Measurements from ENCODE around the gene LRRC27.

DNA sequence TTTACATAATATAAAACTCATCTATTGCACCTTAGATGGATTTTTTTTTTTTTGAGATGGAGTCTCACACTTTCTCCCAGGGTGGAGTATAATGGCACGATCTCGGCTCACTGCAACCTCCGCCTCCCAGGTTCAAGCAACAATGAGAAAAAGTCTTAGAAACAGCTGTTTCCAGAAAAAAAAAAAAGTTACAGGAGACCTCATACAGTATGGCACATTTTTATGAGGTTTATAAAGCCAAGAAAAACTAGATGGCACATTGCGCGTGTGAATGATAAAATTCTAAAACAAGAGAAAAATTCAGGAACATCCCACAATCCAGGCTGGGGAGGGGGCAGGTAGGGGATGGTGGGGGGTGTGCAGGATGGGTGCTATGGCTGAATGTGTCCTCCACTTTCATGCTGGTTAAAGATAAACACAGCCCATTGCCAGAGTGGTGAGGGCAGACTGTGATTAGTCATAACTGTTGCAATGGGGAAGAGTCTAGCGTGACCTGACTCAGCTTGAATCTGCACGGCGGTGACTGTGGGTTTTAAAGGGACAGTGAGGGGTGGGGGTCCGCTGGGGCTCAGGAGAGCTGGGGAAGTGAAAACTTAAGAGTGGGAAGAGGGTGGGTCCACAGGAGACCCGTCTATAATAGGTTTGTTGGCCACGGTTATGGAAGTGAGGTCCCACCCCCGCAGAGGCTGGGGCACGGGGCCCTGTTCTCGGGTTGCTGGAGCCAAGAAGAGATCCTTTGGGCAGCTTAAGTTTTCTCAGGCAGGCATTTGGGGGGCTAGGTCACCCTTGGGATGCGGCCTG, 11.9 kb upstream of the LRRC27 start:
- TF ChIP-seq, protein P1, sequence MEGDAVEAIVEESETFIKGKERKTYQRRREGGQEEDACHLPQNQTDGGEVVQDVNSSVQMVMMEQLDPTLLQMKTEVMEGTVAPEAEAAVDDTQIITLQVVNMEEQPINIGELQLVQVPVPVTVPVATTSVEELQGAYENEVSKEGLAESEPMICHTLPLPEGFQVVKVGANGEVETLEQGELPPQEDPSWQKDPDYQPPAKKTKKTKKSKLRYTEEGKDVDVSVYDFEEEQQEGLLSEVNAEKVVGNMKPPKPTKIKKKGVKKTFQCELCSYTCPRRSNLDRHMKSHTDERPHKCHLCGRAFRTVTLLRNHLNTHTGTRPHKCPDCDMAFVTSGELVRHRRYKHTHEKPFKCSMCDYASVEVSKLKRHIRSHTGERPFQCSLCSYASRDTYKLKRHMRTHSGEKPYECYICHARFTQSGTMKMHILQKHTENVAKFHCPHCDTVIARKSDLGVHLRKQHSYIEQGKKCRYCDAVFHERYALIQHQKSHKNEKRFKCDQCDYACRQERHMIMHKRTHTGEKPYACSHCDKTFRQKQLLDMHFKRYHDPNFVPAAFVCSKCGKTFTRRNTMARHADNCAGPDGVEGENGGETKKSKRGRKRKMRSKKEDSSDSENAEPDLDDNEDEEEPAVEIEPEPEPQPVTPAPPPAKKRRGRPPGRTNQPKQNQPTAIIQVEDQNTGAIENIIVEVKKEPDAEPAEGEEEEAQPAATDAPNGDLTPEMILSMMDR (conservative IDR thresholded peaks at IDR 0.05 in 1 of 2, IDR thresholded peaks at IDR 0.05 in 1 of 2; ENCODE audit: low read depth in 1 of 2, low read length in 2 of 2): no peak
- TF ChIP-seq EZH2 (IDR thresholded peaks at IDR 0.05; ENCODE audit: low read length, missing control alignments): no peak
